NCI-H1048 (cell line): ENCODE measurements around the gene RAB7A.

Experiments
- DNase-seq: peaks from one replicate; lab custom pipeline; 2025; lab: John Stamatoyannopoulos, UW

RAB7A gene

DNA sequence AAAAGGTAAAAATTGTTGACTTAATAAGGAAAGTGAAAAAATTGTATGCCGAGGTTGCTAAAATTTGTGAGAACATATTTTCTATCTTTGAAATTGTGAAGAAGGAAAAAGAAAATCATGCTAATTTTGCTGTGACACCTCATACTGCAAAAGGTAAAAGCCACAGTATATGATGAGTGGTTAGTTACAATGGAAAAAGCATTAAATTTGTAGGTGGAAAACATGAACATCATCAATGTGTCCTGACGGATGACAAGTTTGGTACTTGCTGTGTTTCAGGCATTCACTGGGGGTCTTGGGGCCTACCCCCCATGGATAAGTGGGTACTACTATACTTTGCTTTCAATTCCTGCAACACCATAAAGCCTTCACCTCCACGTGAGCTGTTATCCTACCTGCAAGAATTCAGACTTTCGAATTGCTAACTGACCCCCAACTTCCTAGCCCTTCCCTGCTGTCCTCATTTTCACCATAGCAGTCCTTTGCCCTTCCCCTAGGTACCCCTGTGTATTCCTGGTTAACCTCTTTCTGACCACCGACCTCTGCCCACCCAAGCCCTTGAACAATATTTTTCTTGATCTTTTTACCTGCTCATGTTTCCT is 62.4 kb downstream of the RAB7A start:
- no peak for DNase-seq

- DNase-seq = no peak
These were observed 68.2 kb downstream of the RAB7A start for GRCh38 chr3:128794067-128794768.

GRCh38 chr3:128794770-128795649 is 69.0 kb downstream of the RAB7A start:
- no peak for DNase-seq

- no peak for DNase-seq
These were observed 73.7 kb downstream of the RAB7A start for GRCh38 chr3:128799653-128800052.

DNA sequence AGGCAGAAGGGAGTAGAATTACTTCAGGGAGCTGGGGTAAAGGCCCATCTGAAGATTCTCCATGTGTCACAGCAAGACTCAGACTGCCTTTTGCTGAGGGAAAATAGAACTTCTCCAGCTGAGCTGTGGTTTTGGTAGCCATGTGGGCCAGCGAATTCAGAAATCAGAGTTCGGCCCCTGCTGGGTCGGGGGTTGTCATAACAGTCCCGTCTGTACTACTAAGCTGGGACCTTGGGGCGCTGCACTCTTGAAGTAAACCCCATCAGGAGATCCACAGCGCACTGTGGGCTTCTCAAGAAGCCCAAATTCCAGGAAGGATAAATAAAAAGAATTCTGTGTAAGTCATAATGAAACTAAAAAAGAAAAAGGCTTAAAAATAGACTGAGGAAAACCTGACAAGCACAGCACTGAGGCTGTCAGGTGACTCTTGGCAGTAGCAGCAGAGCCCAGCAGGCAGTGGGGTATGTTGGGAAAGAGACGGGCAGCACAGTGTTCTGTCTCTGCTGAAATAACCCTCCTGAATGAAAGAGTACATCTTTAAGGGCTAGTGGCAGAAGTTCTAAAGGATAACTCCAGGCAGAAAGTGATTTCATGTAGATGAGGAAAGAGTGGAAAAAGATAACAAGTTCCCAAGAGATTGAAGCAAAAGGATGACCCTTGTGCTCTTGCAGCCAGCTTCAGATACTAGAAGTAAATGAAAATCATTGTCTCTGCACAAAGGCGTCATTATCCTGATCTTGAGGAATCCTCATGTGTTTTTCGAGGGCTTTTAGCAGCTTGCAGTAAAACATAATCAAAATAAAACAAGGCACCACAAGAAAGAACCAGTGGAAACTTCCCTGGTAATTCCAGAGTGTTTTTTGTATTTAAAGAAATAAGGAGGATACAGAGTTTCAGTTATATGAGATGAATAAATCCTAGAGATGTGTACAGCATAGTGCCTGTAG is 74.5 kb downstream of the RAB7A start:
- DNase-seq = no peak

- DNase-seq = no peak
These were observed 75.9 kb downstream of the RAB7A start for GRCh38 chr3:128801779-128802380.

DNA sequence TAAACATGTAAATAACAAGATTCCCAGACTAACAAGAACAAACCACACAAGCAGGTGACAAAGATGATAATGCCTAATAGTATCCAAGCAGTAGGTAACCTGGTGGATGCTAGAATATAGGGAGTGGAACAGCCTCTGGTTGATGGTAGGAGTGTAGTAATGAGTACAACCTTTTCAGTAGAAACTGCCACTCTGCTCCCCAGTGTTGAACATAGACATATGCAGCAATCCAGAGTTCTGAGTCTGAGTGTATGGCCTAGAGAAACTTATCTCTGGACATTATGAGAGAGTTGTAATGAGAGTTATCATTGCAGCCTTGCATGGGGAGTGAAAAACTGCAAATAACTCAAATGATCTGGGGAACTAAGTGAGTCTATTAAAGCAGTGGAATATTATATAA is 77.3 kb downstream of the RAB7A start:
- DNase-seq = no peak

DNA sequence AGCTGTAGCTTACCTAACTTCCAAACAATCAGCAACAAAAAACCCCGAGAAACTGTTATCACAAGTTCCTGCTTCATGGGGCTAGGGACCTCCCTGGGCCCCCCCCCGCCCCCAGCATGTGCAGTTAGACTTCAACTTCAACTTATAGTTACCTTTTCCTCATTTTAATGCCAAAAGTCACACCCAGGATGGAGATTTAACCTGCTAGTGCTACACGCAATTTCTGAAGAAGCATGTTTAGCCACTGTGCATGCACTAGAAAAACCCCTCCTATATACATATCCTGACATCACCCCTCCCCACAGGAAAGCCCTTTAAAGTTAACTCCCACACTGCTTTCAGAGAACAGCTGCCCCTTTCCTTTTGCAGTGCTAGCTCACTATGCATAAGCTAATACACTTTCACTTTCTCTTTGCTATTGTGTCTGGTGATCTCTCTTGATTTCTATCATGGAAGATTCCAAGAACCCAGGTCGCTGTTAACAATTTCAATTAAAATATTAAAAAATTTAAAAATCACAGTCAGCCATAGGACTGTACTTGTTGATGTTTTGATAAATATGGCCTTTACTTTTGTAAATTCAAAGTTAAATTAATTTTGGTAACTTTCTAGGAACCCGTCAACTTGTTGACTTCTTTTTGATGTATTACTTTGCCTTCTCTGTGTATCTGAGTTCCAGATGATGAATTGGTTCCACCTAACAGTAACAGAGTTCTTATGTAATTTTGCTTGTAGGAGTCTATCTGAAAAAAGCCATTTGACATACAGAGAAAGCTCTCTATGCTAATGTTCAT is 78.2 kb downstream of the RAB7A start:
- no peak for DNase-seq

DNA sequence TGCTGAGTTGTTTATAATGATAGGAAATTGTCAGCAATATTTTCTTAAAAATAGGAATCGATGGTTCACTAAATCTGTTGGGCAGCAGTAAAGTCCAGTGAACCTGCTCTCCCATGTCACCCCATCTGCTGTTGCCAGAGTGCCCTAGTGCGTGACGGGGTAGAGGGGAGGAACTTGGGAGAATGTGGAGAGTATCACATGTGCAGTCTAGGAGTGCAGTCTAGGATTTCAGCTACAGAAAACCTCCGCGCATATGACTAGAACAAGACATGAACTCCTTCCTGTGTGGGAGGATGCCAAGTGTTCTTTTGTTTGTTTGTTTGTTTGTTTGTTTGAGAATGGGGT is 78.8 kb downstream of the RAB7A start:
- no peak for DNase-seq

GRCh38 chr3:128805772-128806171 is 79.8 kb downstream of the RAB7A start:
- no peak for DNase-seq

- no peak for DNase-seq
These were observed 80.6 kb downstream of the RAB7A start for GRCh38 chr3:128806588-128806987.

DNA sequence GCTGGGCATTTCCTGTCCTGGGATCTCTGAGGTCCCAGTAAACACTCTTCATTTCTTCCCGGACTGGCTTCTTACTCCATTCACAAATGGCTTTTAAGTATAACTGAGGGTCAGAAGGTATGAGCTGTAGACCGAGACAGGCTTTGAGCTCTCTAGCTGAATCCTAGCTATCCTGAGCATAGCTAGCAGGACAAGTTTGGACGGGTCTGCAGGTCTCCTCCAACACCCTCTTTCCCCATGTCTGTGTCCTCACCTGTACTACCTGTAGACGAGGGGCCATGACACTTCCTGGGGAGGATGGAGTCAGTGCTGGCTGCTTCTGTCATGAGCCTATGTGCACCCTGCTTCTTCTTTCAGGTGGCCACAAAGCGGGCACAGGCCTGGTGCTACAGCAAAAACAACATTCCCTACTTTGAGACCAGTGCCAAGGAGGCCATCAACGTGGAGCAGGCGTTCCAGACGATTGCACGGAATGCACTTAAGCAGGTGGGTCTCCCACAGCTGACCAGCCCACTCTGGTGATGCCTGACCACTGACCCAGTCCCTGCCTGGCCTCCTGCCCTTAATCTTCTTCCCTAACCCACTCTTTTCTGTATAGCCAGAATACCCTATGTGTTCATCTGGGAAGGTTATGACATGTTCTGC is 81.3 kb downstream of the RAB7A start:
- no peak for DNase-seq

DNA sequence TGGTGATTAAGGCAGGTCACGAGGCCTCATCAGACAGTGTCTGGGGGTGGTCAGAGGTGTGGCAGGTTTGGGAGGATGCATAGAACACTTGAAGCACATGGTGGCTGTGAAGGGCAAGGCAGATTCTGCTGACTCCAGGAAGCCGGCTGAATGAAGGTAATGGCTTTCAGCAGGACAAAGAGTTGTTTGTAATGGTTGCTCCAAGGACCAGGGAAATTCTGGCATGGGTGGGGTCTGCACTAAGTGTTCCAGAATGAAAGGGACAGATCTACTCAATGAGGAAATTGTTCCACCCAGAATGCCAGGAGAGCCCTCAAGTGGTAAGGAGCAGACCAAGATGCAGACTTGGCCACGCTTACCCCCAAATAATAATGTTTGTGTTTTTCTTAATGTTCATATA is 82.7 kb downstream of the RAB7A start:
- no peak for DNase-seq

DNA sequence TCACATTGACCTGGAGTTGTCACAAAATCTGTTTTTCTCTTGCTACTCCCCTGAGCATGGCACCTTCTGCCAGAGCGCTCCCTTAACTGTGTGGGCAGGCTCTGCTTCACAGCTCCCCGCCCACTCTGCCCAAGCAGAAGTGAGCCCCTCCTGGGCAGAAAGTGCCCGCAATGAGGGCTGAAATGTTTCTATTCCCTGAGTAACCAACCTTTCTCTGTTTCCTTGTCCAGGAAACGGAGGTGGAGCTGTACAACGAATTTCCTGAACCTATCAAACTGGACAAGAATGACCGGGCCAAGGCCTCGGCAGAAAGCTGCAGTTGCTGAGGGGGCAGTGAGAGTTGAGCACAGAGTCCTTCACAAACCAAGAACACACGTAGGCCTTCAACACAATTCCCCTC is 87.1 kb downstream of the RAB7A start:
- DNase-seq = no peak

GRCh38 chr3:128814060-128814459 is 88.1 kb downstream of the RAB7A start:
- no peak for DNase-seq

DNA sequence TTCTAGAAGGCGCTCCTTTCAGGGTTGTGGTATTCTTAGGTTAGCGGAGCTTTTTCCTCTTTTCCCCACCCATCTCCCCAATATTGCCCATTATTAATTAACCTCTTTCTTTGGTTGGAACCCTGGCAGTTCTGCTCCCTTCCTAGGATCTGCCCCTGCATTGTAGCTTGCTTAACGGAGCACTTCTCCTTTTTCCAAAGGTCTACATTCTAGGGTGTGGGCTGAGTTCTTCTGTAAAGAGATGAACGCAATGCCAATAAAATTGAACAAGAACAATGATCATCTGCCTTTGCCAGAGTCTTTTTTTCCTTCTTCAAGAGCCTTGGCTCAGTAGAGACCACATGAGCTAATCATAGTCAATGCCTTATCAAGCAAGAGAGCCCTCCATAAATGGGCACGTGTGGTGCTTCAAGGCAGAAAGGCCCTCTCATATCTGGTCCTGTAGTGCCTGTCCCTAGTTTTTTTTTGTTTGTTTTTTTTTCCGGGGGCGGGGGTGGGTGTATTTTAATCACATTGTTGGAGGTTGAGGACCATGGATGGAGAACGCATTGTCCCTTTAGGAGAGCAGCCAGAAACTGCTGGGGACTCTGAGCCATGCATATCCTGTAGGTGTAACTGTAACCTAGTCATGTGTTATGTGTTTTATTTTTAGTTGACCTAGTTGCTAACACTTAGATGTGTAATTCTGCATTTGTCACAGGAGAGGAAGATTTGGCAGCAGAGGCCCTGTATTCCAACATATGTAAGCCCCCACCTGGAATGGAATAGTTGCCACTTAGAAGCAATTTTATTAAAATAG is 88.7 kb downstream of the RAB7A start:
- DNase-seq = no peak

DNA sequence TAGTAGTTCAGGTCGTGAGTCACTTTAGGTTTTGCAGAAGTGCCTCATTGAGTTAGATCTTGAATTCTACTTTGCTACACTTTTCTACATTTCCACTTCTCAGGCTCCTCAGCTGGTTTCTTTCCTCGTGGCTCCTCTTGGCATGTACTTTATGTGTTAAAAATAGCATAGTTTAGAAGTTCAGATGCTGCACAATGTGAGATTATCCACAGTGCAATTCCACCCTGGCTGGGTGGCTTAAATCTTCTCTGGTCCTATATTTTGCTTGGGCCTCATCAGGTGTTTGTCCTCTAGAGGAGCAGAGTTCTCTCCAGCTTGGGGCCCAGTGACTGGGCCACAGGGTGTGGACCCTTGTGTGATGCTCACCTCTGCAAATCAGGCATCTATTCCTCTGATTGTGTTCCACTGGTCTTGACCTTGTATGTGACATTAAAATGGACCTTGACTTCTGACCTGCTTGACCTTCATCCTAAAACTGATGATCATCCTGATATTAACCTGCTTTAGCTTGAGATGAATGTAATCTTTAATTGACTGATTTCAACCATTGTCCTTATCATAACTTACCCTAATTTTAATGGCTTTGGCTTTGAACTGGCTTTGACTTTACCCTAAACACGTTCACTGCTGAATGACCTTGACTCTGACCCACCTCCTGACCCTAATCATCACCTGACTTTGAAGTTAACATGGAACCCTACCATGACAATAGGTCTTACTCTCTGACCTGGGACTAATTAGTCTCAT is 89.5 kb downstream of the RAB7A start:
- no peak for DNase-seq

DNA sequence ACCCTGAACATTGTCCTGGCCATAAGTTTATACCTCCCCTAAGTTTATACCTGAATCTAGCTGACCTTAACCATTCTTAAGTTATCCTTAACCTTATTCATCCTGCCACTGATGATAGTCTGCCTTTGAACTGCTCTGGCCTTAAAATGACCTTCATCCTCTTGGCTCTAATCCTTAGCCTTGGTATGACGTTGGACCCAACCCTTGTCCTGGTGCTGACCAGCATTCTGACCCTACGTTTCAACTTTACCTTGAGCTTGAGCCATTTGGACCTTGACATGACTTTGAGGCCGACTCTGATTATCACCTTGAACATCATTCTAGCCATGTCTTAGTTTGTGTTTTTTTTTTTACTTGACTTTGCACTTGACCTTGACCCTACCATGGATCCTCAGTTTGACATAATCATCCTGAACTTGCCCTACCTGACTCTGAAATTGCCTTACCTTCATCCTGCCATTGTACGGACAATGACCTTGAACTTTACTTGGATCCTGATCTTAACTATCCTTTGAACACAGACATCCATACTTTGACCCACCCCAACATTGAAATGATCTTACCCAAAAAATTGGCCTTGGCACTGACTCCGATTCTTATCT is 92.3 kb downstream of the RAB7A start:
- no peak for DNase-seq
